Neuronal stem cell (in vitro differentiated cells): ENCODE data around the gene FAM186B.

ENCODE experiments used
- DNase-seq: peaks from one replicate; pipeline ENCODE4 v3.0.0-alpha.2; 2013; ENCODE audit warnings: low spot score
- H2AFZ ChIP-seq: one replicate; pipeline ENCODE4 v1.6.1; 2013; ENCODE audit warnings: mild to moderate bottlenecking, low read length, inconsistent platforms
- H2AK5ac ChIP-seq: 2 replicates; pipeline ENCODE4 v1.6.1; 2013; ENCODE audit warnings: low read depth, mild to moderate bottlenecking, inconsistent platforms, low read length, moderate library complexity, mixed read lengths
- H2BK120ac ChIP-seq: 2 replicates; pipeline ENCODE4 v1.6.1; 2013; ENCODE audit warnings: low read depth, mild to moderate bottlenecking, inconsistent platforms, low read length, moderate library complexity, mixed read lengths
- H2BK12ac ChIP-seq: one replicate; pipeline ENCODE4 v1.6.1; 2013; ENCODE audit warnings: low read length, inconsistent platforms
- H2BK15ac ChIP-seq: 2 replicates; pipeline ENCODE4 v1.6.1; 2013; ENCODE audit warnings: mild to moderate bottlenecking, low read length, inconsistent platforms, mixed read lengths
- H2BK5ac ChIP-seq: one replicate; pipeline ENCODE4 v1.6.1; 2013; ENCODE audit warnings: inconsistent platforms, mild to moderate bottlenecking, low read length, moderate library complexity
- H3K14ac ChIP-seq: one replicate; pipeline ENCODE4 v1.6.1; 2013; ENCODE audit warnings: low read length, inconsistent platforms
- H3K18ac ChIP-seq: 2 replicates; pipeline ENCODE4 v1.6.1; 2013; ENCODE audit warnings: low read length, inconsistent platforms
- H3K23ac ChIP-seq: 2 replicates; pipeline ENCODE4 v1.6.1; 2013; ENCODE audit warnings: low read depth, mild to moderate bottlenecking, mixed read lengths, low read length, inconsistent platforms; ENCODE audit not compliant: poor library complexity
- H3K27ac ChIP-seq: replicated peaks from 3 replicates; pipeline ENCODE4 v1.5.1; 2013; ENCODE audit warnings: low read length, inconsistent platforms
- H3K27me3 ChIP-seq, 3 experiments: 2 replicates each; pipeline ENCODE4 v1.6.1; 2013; ENCODE audit warnings: low read length in 3 of 3, mild to moderate bottlenecking in 2 of 3, inconsistent platforms in 1 of 3, low read depth in 1 of 3, mixed read lengths in 1 of 3, moderate library complexity in 1 of 3; ENCODE audit not compliant: control insufficient read depth in 3 of 3, insufficient read depth in 3 of 3
- H3K36me3 ChIP-seq, 2 donors: replicated peaks in 1 of 2; 2 replicates each; pipeline ENCODE4 v1.6.1; 2013; ENCODE audit warnings: low read length in 2 of 2; ENCODE audit not compliant: control insufficient read depth in 2 of 2, insufficient read depth in 2 of 2
- H3K4ac ChIP-seq: 2 replicates; pipeline ENCODE4 v1.6.1; 2013; ENCODE audit warnings: inconsistent platforms, mild to moderate bottlenecking, low read length, moderate library complexity
- H3K4me1 ChIP-seq, 2 donors: 1 replicate in 1 of 2; 2 replicates in 1 of 2; pipeline ENCODE4 v1.6.1; 2013; ENCODE audit warnings: low read length in 2 of 2, low read depth in 1 of 2; ENCODE audit not compliant: control insufficient read depth in 2 of 2, insufficient read depth in 1 of 2
- H3K4me2 ChIP-seq: one replicate; pipeline ENCODE4 v1.6.1; 2013; ENCODE audit warnings: mild to moderate bottlenecking, low read length, inconsistent platforms; ENCODE audit not compliant: insufficient read depth, poor library complexity, severe bottlenecking
- H3K4me3 ChIP-seq, 2 donors: 2 replicates each; pipeline ENCODE4 v1.5.1; 2013; ENCODE audit warnings: low read length in 2 of 2, mild to moderate bottlenecking in 2 of 2, inconsistent platforms in 1 of 2, moderate library complexity in 1 of 2
- H3K79me1 ChIP-seq: one replicate; pipeline ENCODE4 v1.6.1; 2013; ENCODE audit warnings: low read depth, mild to moderate bottlenecking, inconsistent platforms, low read length, moderate library complexity
- H3K9ac ChIP-seq: one replicate; pipeline ENCODE4 v1.6.1; 2013; ENCODE audit warnings: mild to moderate bottlenecking, low read depth, low read length, inconsistent platforms; ENCODE audit not compliant: poor library complexity
- H3K9me3 ChIP-seq, 2 donors: replicated peaks in 1 of 2; 2 replicates each; pipeline versions ENCODE3 to v1.6.1; 2013; ENCODE audit warnings: low read length in 2 of 2, mild to moderate bottlenecking in 2 of 2, inconsistent platforms in 1 of 2, low read depth in 1 of 2, mixed read lengths in 1 of 2, moderate library complexity in 1 of 2; ENCODE audit not compliant: control insufficient read depth in 2 of 2, insufficient read depth in 1 of 2
- H4K8ac ChIP-seq: one replicate; pipeline ENCODE4 v1.6.1; 2013; ENCODE audit warnings: low read depth, mild to moderate bottlenecking, inconsistent platforms, low read length, moderate library complexity
- H4K91ac ChIP-seq: one replicate; pipeline ENCODE4 v1.6.1; 2013; ENCODE audit warnings: low read length, low read depth, mild to moderate bottlenecking, inconsistent platforms; ENCODE audit not compliant: poor library complexity
- WGBS, 2 donors: extraction: QIAGEN DNeasy Blood & Tissue Kit; methylation state at CpG; one replicate each; pipeline ENCODE4 v1.1.7; 2013; ENCODE audit warnings: missing lambda C conversion rate in 2 of 2, mixed read lengths in 1 of 2; ENCODE audit not compliant: insufficient read length in 2 of 2, insufficient replicate concordance in 1 of 2; ENCODE audit errors: extremely low coverage in 2 of 2; 5-methylcytosine and 5-hydroxymethylcytosine counted together

The FAM186B gene

DNA sequence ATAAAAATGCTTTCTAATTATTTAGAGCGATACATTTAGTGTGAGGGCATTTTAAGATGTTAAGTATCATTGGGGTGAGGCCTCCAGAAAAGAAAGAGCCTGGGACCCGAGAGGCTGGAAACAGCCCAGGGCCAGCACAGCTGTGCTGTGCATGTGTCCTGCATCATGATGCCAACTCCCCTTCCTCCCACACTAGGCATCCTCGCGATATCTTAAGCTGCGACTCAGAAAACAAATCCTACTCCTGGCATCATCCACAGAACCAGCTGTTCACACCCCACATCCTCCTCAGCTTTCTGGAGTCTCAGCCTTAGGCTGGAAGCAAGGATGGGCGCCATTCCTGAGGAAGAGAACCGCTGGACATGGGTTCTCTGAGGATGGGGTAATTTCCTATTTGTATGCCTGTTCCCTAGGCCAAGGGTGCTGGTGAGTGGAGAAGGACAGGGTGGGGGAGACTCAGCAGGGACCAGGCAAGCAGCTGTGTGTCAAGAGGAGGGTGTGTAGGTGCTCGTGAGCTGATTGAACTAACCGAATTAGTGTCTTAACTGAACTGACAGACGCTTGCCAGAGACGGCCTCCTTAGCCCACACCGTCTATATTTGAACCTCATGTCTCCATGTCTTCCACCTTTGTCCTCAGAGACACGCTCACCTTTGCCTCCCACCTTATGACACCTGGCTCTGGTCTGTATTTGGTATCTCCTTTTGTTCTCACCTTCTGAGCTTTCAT is 21.9 kb downstream of the FAM186B start:
- Histone ChIP-seq H3K27ac (no peak overlapping the region), H2BK15ac (no peak overlapping the region), H2AK5ac (no peak overlapping the region), H3K14ac (no peak overlapping the region), H3K4me3 (no peak overlapping the region), H2BK120ac (no peak overlapping the region), H3K4me2 (no peak overlapping the region), H2BK5ac (no peak overlapping the region), H3K9me3 (no peaks in the 10 kb centered on the region), H4K8ac (no peak overlapping the region), H2BK12ac (no peak overlapping the region), H2AFZ (no peak overlapping the region), H3K79me1 (peaks cover 1% of the 10 kb centered on the region), H3K4ac (no peak overlapping the region), H3K27me3 (no peaks in the 10 kb centered on the region), H3K9ac (no peak overlapping the region), H3K23ac (no peak overlapping the region), H4K91ac (no peak overlapping the region), H3K18ac (no peak overlapping the region), H3K4me1 (peaks cover 12 to 15% of the 10 kb centered on the region in 2 donors), H3K36me3 (peaks cover 4 to 19% of the 10 kb centered on the region in 2 donors)
- DNase-seq: no peak
- WGBS, 2 donors: no CpG with 5 or more reads among the region's 13 CpGs

- H3K23ac ChIP-seq: no peak overlapping the region
- H4K8ac ChIP-seq: no peak overlapping the region
- 100% methylated on average over 1 of the region's 4 CpGs for WGBS, 2 donors
- no peak overlapping the region for H2AK5ac ChIP-seq
- H2BK5ac ChIP-seq: no peak overlapping the region
- H3K9me3 ChIP-seq: no peaks in the 10 kb centered on the region
- H3K27ac ChIP-seq: no peak overlapping the region
- no peak overlapping the region for H3K14ac ChIP-seq
- H3K4me1 ChIP-seq: peaks cover 12 to 18% of the 10 kb centered on the region in 2 donors
- no peak overlapping the region for H3K9ac ChIP-seq
- no peak overlapping the region for H2AFZ ChIP-seq
- no peak overlapping the region for H4K91ac ChIP-seq
- peaks cover 2 to 19% of the 10 kb centered on the region in 2 donors for H3K36me3 ChIP-seq
- H2BK12ac ChIP-seq: no peak overlapping the region
- no peak overlapping the region for H3K18ac ChIP-seq
- H3K4me2 ChIP-seq: no peak overlapping the region
- H2BK120ac ChIP-seq: no peak overlapping the region
- H3K27me3 ChIP-seq: no peaks in the 10 kb centered on the region
- H3K4me3 ChIP-seq: no peak overlapping the region
- no peak overlapping the region for H3K4ac ChIP-seq
- peaks cover 1% of the 10 kb centered on the region for H3K79me1 ChIP-seq
- DNase-seq: no peak
- no peak overlapping the region for H2BK15ac ChIP-seq
Measured at GRCh38 chr12:49582850-49583249, 22.6 kb downstream of the FAM186B start.

DNA sequence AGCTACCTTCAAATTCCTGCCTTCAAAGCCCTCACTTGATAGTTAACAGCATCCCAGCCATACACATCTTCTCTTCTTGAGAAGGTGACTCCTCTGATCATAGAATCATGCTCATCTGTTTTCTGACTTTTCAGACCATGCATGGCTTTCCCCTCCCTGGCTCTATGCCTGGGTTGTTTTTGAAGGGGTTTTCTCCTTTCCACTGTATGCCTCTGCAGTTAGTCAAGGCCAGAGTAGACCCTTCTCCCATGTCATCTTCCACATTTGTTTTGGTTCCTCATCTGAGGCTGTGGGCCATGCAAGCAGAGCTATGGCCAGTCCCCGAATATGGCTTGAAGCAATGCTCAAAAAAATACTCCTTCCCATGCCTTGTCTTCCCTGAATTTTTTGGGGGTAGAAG is 23.2 kb downstream of the FAM186B start:
- H3K9ac ChIP-seq: no peak overlapping the region
- peaks cover 0 to 2% of the 10 kb centered on the region in 2 donors for H3K9me3 ChIP-seq
- no peak overlapping the region for H3K23ac ChIP-seq
- no peak overlapping the region for H2AFZ ChIP-seq
- H2BK120ac ChIP-seq: no peak overlapping the region
- DNase-seq: no peak
- H3K4me3 ChIP-seq: no peak overlapping the region
- no peak overlapping the region for H4K91ac ChIP-seq
- H3K4me2 ChIP-seq: no peak overlapping the region
- no peak overlapping the region for H2AK5ac ChIP-seq
- no peak overlapping the region for H3K18ac ChIP-seq
- H3K4me1 ChIP-seq: peaks cover 12 to 18% of the 10 kb centered on the region in 2 donors
- peaks cover 3 to 19% of the 10 kb centered on the region in 2 donors for H3K36me3 ChIP-seq
- no peak overlapping the region for H3K4ac ChIP-seq
- H3K27ac ChIP-seq: no peak overlapping the region
- H2BK12ac ChIP-seq: no peak overlapping the region
- WGBS, 2 donors: no CpG with 5 or more reads among the region's 1 CpG
- no peaks in the 10 kb centered on the region for H3K27me3 ChIP-seq
- no peak overlapping the region for H3K14ac ChIP-seq
- no peak overlapping the region for H2BK15ac ChIP-seq
- H4K8ac ChIP-seq: no peak overlapping the region
- H2BK5ac ChIP-seq: no peak overlapping the region
- H3K79me1 ChIP-seq: peaks cover 1% of the 10 kb centered on the region

DNA sequence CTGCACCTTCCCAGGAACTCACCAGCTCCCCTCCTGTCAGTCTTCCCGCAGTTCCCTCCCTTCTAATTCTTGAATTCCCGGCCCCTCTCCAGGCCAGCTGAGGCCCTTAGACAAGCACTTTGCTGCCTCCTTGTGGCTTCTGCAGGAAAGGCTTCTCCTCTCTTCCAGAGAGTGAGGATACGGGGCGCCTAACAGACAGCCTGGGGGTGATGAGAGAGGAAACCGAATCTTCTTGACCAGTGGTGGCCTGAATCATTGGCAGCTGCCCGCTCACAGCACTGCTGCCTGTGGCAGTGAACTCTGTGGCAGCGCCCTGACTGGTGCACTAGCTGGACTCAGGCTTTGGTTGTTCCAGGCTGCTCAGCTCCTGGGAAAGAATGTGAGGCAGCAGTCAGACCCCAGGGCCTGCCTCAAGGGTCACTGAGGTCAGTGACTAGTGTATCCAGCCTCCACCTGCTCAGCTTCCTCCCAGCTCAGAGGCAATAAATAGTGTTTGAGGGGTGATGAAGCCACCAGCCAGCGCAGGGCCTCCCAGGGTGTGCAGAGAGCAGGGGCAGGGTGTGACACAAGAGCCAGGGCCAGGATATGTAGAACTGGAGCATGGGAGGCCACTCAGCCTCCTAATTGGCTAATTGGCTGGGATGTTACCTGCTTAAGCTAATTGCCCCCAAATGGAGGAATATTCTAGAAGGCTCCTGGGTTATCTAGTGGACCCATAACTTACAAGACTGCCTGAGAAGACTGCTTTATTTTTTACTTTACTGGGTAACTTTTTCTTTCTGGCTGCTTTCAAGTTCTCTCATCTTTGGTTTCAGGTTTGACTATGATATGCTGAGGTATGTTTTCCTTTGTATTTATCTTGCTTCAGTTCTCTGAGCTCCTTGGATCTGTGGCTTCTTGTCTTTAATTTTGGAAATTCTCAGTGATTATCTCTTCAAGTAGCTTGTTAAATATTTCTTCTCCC is 24.6 kb downstream of the FAM186B start:
- Histone ChIP-seq H3K4me3 (no peak overlapping the region), H3K27me3 (no peaks in the 10 kb centered on the region), H2BK5ac (no peak overlapping the region), H2BK12ac (no peak overlapping the region), H3K27ac (peak overlapping the region; percentile 86), H3K4me1 (peaks cover 12 to 18% of the 10 kb centered on the region in 2 donors), H3K36me3 (peaks cover 3 to 13% of the 10 kb centered on the region in 2 donors), H3K9ac (no peak overlapping the region), H4K8ac (no peak overlapping the region), H3K14ac (no peak overlapping the region), H4K91ac (no peak overlapping the region), H2BK120ac (no peak overlapping the region), H2AK5ac (no peak overlapping the region), H3K79me1 (peaks cover 1% of the 10 kb centered on the region), H2AFZ (peak overlapping the region; percentile 54), H3K4ac (no peak overlapping the region), H3K18ac (peak overlapping the region; percentile 34), H3K23ac (no peak overlapping the region), H3K4me2 (peak overlapping the region; percentile 46), H2BK15ac (no peak overlapping the region), H3K9me3 (peaks cover 0 to 2% of the 10 kb centered on the region in 2 donors)
- DNase-seq: peak; percentile 91
- WGBS, 2 donors: no CpG with 5 or more reads among the region's 8 CpGs
